Endothelial cell of umbilical vein (primary cell): Measurements from ENCODE around the gene HSPB6. TPM values are rescaled to one million over a fixed set of nuclear protein-coding genes. Genes with fewer than 3 reads are reported as not detected.

Source experiments
- BruUV-seq: library from RNA; stranded (reverse); fragments of 400-500 nt; replicated peaks from 2 replicates; lab custom pipeline; 2021; lab: Mats Ljungman, UMichigan
- CTCF ChIA-PET: fragments of 300-600, 350-600 bp; sonication (Branson Sonifier 250); formaldehyde crosslinking; loops from one replicate; lab custom pipeline; 2021; ENCODE audit warnings: antibody characterized with exemption, inconsistent platforms; lab: Charles Lee
- POLR2A ChIA-PET: fragments of 300-600, 350-600 bp; sonication (Branson Sonifier 250); formaldehyde crosslinking; loops from one replicate; lab custom pipeline; 2021; ENCODE audit warnings: antibody characterized with exemption, inconsistent platforms; lab: Charles Lee
- DNase-seq: peaks from one replicate; pipeline ENCODE4 v3.0.0-alpha.2; 2011; ENCODE audit warnings: low read depth, low spot score
- FAIRE-seq: peaks from 2 replicates; lab custom pipeline; 2011; peaks lifted over from hg19 to GRCh38; lab: Jason Lieb, UNC
- H2AFZ ChIP-seq: 2 replicates; pipeline ENCODE4 v1.6.0; 2012; ENCODE audit warnings: low read depth, low read length, control low read depth, inconsistent platforms
- H3K27ac ChIP-seq: 2 replicates; pipeline ENCODE4 v1.5.1; 2011; ENCODE audit warnings: low read depth, mild to moderate bottlenecking, control low read depth, low read length, moderate library complexity; ENCODE audit not compliant: insufficient read depth
- H3K27me3 ChIP-seq, 2 experiments: 2 replicates each; pipeline versions ENCODE4 v1.6.0 to v1.6.1; 2011; ENCODE audit warnings: low read length in 2 of 2, mixed read lengths in 1 of 2; ENCODE audit not compliant: control insufficient read depth in 2 of 2, insufficient read depth in 2 of 2
- H3K36me3 ChIP-seq, 2 experiments: 2 replicates in 1 of 2; 3 replicates in 1 of 2; pipeline ENCODE4 v1.5.1; 2011; ENCODE audit warnings: low read length in 2 of 2, mild to moderate bottlenecking in 1 of 2, moderate library complexity in 1 of 2; ENCODE audit not compliant: control insufficient read depth in 2 of 2, insufficient read depth in 2 of 2; ENCODE audit errors: extremely low read depth in 1 of 2
- H3K4me1 ChIP-seq: 3 replicates; pipeline ENCODE4 v1.5.1; 2011; ENCODE audit warnings: mild to moderate bottlenecking, low read length; ENCODE audit not compliant: control insufficient read depth, insufficient read depth; ENCODE audit errors: extremely low read depth
- H3K4me2 ChIP-seq: 2 replicates; pipeline ENCODE4 v1.6.1; 2011; ENCODE audit warnings: low read length, control low read depth, mixed read lengths; ENCODE audit not compliant: insufficient read depth
- H3K4me3 ChIP-seq, 3 experiments: fragments of 200-600 bp in 1 of 3; sonication (generic), shearing (Covaris generic) in 1 of 3; replicated peaks in 1 of 3; 2 replicates each; pipeline ENCODE4 v1.5.1; 2011 to 2016; ENCODE audit warnings: control low read depth in 3 of 3, low read length in 3 of 3, mild to moderate bottlenecking in 2 of 3, inconsistent platforms in 1 of 3, low read depth in 1 of 3, moderate library complexity in 1 of 3; ENCODE audit not compliant: insufficient read depth in 1 of 3
- H3K79me2 ChIP-seq: 2 replicates; pipeline ENCODE4 v1.6.0; 2012; ENCODE audit warnings: low read length, inconsistent platforms; ENCODE audit not compliant: control insufficient read depth, insufficient read depth
- H3K9ac ChIP-seq: replicated peaks from 2 replicates; pipeline ENCODE3; 2011; ENCODE audit warnings: low read length, control low read depth; ENCODE audit not compliant: insufficient read depth; ENCODE audit errors: extremely low read depth
- H3K9me1 ChIP-seq: replicated peaks from 3 replicates; pipeline ENCODE4 v1.6.0; 2011; ENCODE audit warnings: mild to moderate bottlenecking, low read length; ENCODE audit not compliant: control insufficient read depth, insufficient read depth; ENCODE audit errors: extremely low read depth
- H3K9me3 ChIP-seq: replicated peaks from 2 replicates; pipeline ENCODE4 v1.5.1; 2012; ENCODE audit warnings: low read length, inconsistent platforms; ENCODE audit not compliant: control insufficient read depth, insufficient read depth
- H4K20me1 ChIP-seq: replicated peaks from 2 replicates; pipeline ENCODE3; 2011; ENCODE audit warnings: mild to moderate bottlenecking, low read length; ENCODE audit not compliant: control insufficient read depth, insufficient read depth; ENCODE audit errors: extremely low read depth
- CTCF ChIP-seq, 2 donors: IDR thresholded peaks; 1 replicate in 1 of 2; 2 replicates in 1 of 2; pipeline ENCODE4 v1.5.1; 2011; ENCODE audit warnings: low read length in 2 of 2, mild to moderate bottlenecking in 2 of 2, moderate library complexity in 2 of 2, control low read depth in 1 of 2, inconsistent platforms in 1 of 2, low read depth in 1 of 2; ENCODE audit not compliant: insufficient read depth in 1 of 2; ENCODE audit errors: extremely low read depth in 1 of 2
- EZH2 ChIP-seq: IDR thresholded peaks from 2 replicates; pipeline ENCODE4 v1.6.1; 2012; ENCODE audit warnings: borderline replicate concordance, low read depth, mild to moderate bottlenecking, moderate library complexity, low read length, inconsistent platforms; ENCODE audit not compliant: severe bottlenecking
- FOS ChIP-seq: IDR thresholded peaks from 2 replicates; pipeline ENCODE4 v1.6.1; 2011; ENCODE audit warnings: mild to moderate bottlenecking, low read length, moderate library complexity, borderline replicate concordance; ENCODE audit not compliant: insufficient read depth
- GATA2 ChIP-seq: IDR thresholded peaks from 2 replicates; pipeline ENCODE4 v1.7.0; 2011; ENCODE audit warnings: low read depth, mild to moderate bottlenecking, moderate library complexity, mixed read lengths, low read length; ENCODE audit not compliant: insufficient read length, insufficient read depth
- JUN ChIP-seq: IDR thresholded peaks from 2 replicates; pipeline ENCODE4 v1.6.1; 2011; ENCODE audit warnings: borderline replicate concordance, low read depth; ENCODE audit not compliant: insufficient read length, insufficient read depth
- MYC ChIP-seq: IDR thresholded peaks from one replicate; pipeline ENCODE4 v1.6.1; 2011; ENCODE audit warnings: mild to moderate bottlenecking, low read depth, low read length
- POLR2A ChIP-seq: IDR thresholded peaks from 2 replicates; pipeline ENCODE4 v1.6.1; 2012; ENCODE audit warnings: low read depth, mild to moderate bottlenecking, control low read depth, low read length
- POLR2AphosphoS5 ChIP-seq: IDR thresholded peaks from 2 replicates; pipeline ENCODE4 v1.6.1; 2012; ENCODE audit warnings: low read depth, mild to moderate bottlenecking, control low read depth, low read length, moderate library complexity; ENCODE audit not compliant: insufficient read depth
- dilution Hi-C: fragments of 300-500 bp; cut with MboI; formaldehyde crosslinking; loops from one replicate; pipeline ENCODE4 v1.15.0; 2019; ENCODE audit warnings: low sequenced_read_pairs; ENCODE audit not compliant: extremely low pct_ligation_motif_present
- intact Hi-C: fragments of 100-400 bp; cut with micrococcal nuclease; formaldehyde crosslinking; loops from one replicate; pipeline ENCODE4 v1.10.0; 2022
- polyA plus RNA-seq, 4 experiments: library from polyadenylated mRNA; depleted of rRNA in 3 of 4; stranded (reverse) in 3 of 4; unstranded in 1 of 4; fragments of >200 nt; gene quantifications; 2 replicates each; pipeline versions ENCODE4 v1.2.1 to v1.2.3, GENCODE V29; 2011 to 2012; ENCODE audit warnings: missing spikeins in 1 of 4
- total RNA-seq: library from RNA; stranded (reverse); gene quantifications from 2 replicates; pipeline ENCODE4 v1.2.3, GENCODE V29; 2021
- TF ChIP-seq, protein P1 (sequence below): IDR thresholded peaks from 2 replicates; pipeline ENCODE4 v1.6.1; 2011; ENCODE audit not compliant: insufficient read depth, insufficient read length

The HSPB6 gene
- total and polyA plus RNA-seq, 2 donors (not counting 3 experiments of a cell fraction or from before 2014, with no cell fraction given): 3.4 to 6.2 TPM

DNA sequence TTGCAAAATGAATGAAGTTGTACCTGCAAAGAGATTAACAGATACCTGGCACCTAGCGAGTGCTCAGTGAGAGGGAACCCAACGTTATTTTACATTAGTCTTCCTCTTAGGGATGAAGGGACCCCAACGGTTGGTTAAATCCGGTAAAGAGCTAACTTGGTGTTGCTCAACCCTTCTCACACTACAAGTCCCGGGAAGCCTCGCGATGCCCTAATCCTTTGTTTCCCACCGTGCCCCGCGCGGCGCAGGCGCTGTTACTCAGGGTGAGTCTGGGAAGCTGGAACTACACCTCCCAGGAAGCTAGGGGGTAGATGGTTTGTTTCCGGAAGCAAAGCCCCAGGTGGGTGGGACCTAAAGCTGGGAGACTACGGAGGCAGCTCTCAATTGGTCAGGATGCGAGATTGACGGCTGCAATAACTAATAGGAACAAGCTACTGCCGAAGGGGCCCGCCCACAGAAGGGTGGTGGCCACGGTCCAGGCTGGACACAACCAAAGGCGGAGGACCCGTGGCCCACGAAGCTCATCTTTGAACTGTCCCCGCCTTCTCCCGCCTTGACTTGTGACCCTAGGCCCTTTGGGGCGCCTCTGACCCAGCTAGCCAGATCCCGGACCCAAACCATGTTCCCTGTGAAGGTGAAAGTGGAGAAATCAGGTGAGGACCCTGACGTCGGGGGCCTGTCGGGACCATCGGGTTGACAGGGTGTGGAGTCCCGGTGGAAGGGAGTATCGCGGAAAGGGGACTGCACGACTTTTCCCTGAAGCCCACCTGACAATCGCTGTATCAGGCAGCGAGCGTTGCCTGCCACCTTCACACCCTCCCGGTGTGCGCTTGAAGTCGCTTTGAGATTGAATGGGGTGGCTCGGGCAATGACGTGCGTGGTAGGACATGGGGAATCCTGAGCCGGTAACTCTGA is 8.5 kb downstream of the HSPB6 start, which contains the start of gene LIN37:
Gene LIN37, plus strand, starts transcription at position 471 of the 915 bp plus-strand sequence. Its CDS starts 149 bp downstream, at position 620.
- ChIA-PET CTCF (interaction anchor here (0.6 to 1.4 kb wide), 11 partner anchors 8 to 183 kb away, joined by 3 to 11 read pairs (median 3); partner anchors contain the start of gene KMT2B), POLR2A (interaction anchor here (0.6 to 1.1 kb wide), 3 partner anchors 9 to 59 kb away, joined by 3 to 8 read pairs (median 5); partner anchors contain the start of gene HSPB6)
- Histone ChIP-seq H3K9me1 (no peaks in the 10 kb centered on the region), H3K9ac (peak within 1 kb of the TSS; percentile 91), H3K36me3 (peaks cover 0 to 7% of the 10 kb centered on the region in 2 experiments), H3K9me3 (no peaks in the 10 kb centered on the region), H4K20me1 (no peaks in the 10 kb centered on the region), H3K79me2 (peaks cover 22% of the 10 kb centered on the region), H3K4me3 (peak within 1 kb of the TSS; percentile 78 to 90 (median 81)), H3K27ac (peak within 1 kb of the TSS; percentile 58), H3K4me2 (peak within 1 kb of the TSS; percentile 65), H2AFZ (peak within 1 kb of the TSS; percentile 84), H3K27me3 (no peaks in the 10 kb centered on the region), H3K4me1 (peaks cover 19% of the 10 kb centered on the region)
- peak; percentile 99 for FAIRE-seq
- TF ChIP-seq, protein P1, sequence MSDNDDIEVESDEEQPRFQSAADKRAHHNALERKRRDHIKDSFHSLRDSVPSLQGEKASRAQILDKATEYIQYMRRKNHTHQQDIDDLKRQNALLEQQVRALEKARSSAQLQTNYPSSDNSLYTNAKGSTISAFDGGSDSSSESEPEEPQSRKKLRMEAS: no peak
- TF ChIP-seq POLR2A: peak; percentile 94
- peak; percentile 83 for TF ChIP-seq POLR2AphosphoS5
- dilution Hi-C loops (no loop called here), intact Hi-C loops (loop anchor here (1.0 kb wide), 1 partner anchor 9 kb away; the partner anchor contains the start of gene HSPB6)
- BruUV-seq: TSS peak; percentile 50
- peak; percentile 100 for DNase-seq

DNA sequence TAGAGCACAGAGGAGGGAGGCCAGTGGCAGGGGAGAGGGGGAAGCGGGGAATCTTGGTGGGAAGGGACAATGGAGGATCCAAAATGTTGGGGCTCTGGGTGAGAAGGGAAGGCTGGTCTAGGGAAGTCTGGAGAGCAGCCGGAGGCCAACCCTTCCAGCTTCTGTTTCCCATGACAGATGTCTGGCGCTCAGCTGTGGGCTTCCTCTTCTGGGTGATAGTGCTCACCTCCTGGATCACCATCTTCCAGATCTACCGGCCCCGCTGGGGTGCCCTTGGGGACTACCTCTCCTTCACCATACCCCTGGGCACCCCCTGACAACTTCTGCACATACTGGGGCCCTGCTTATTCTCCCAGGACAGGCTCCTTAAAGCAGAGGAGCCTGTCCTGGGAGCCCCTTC is 10.3 kb downstream of the HSPB6 start:
- BruUV-seq: no TSS peak
- Histone ChIP-seq H3K4me3 (peak overlapping the region in 1 of 3 experiments; percentile 87), H3K79me2 (peaks cover 22% of the 10 kb centered on the region), H3K4me2 (peak overlapping the region; percentile 87), H4K20me1 (no peaks in the 10 kb centered on the region), H3K9me3 (no peaks in the 10 kb centered on the region), H3K27ac (no peak overlapping the region), H2AFZ (no peak overlapping the region), H3K9me1 (no peaks in the 10 kb centered on the region), H3K9ac (peak overlapping the region; percentile 82), H3K36me3 (no peaks in the 10 kb centered on the region), H3K27me3 (no peaks in the 10 kb centered on the region), H3K4me1 (peaks cover 19% of the 10 kb centered on the region)
- no peak for DNase-seq
- FAIRE-seq: no peak
- ChIA-PET CTCF (no interaction called here), POLR2A (no interaction called here)
- TF ChIP-seq JUN: no peak
- no peak for TF ChIP-seq CTCF (IDR thresholded peaks at IDR 0.05; ENCODE audit: extremely low read depth in 1 of 2, insufficient read depth in 1 of 2, low read depth in 1 of 2, low read length in 2 of 2)
- TF ChIP-seq, protein P1: no peak
- TF ChIP-seq POLR2A: no peak
- no peak for TF ChIP-seq FOS
- no peak for TF ChIP-seq EZH2
- no peak for TF ChIP-seq MYC
- TF ChIP-seq GATA2: no peak
- TF ChIP-seq POLR2AphosphoS5: no peak
- intact Hi-C loops (no loop called here), dilution Hi-C loops (no loop called here)
